Endothelial cell of umbilical vein (primary cell): ENCODE results near the gene COLGALT1.

Experiments
- EZH2 ChIP-seq: IDR thresholded peaks from 2 replicates; pipeline ENCODE4 v1.6.1; 2012; ENCODE audit warnings: borderline replicate concordance, low read depth, mild to moderate bottlenecking, moderate library complexity, low read length, inconsistent platforms; ENCODE audit not compliant: severe bottlenecking
- POLR2A ChIP-seq: IDR thresholded peaks from 2 replicates; pipeline ENCODE4 v1.6.1; 2012; ENCODE audit warnings: low read depth, mild to moderate bottlenecking, control low read depth, low read length
- TF ChIP-seq, protein P1 (sequence below), 2 donors: IDR thresholded peaks; 1 replicate in 1 of 2; 2 replicates in 1 of 2; pipeline ENCODE4 v1.5.1; 2011; ENCODE audit warnings: low read length in 2 of 2, mild to moderate bottlenecking in 2 of 2, moderate library complexity in 2 of 2, control low read depth in 1 of 2, inconsistent platforms in 1 of 2, low read depth in 1 of 2; ENCODE audit not compliant: insufficient read depth in 1 of 2; ENCODE audit errors: extremely low read depth in 1 of 2
- TF ChIP-seq, protein P2 (sequence below): IDR thresholded peaks from 2 replicates; pipeline ENCODE4 v1.6.1; 2011; ENCODE audit not compliant: insufficient read depth, insufficient read length

DNA sequence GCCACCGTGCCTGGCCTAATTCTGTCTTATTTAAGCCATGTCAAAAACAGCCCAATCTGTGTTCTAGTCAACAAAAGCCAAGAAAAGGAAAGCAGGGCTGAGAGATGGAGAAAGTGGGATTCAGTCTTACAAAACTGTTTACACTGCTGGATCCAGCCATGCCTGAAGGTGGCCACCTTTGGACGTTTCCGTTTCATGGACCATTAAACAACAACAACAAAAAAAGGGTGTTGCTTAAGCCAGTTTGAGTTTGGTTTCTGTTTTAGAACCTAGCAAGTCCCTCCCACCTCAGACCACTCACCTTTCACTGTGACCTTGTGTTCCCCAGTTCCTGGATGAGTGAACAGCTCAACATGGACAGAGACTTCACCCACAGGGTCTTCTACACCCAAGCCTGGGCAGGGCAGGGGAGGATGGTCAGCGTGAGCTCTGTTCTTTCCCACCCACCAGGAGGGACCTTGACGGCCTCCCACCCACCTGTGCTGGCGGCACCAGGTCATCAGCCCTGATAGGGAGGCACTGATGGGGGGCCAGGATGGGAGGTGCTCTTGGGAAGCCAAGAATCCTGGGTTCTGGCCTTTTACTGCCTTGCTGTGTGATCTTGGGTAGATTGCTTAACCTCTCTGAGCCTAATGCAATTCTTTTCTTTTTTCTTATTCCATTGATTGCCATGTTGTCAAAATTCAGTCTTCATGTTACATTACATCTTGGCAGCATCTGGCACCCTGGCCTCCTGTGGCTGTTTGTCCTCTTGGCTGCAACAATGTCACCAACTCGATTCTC lies 56.2 kb downstream of the COLGALT1 start:
- TF ChIP-seq POLR2A = no peak
- TF ChIP-seq, protein P1, sequence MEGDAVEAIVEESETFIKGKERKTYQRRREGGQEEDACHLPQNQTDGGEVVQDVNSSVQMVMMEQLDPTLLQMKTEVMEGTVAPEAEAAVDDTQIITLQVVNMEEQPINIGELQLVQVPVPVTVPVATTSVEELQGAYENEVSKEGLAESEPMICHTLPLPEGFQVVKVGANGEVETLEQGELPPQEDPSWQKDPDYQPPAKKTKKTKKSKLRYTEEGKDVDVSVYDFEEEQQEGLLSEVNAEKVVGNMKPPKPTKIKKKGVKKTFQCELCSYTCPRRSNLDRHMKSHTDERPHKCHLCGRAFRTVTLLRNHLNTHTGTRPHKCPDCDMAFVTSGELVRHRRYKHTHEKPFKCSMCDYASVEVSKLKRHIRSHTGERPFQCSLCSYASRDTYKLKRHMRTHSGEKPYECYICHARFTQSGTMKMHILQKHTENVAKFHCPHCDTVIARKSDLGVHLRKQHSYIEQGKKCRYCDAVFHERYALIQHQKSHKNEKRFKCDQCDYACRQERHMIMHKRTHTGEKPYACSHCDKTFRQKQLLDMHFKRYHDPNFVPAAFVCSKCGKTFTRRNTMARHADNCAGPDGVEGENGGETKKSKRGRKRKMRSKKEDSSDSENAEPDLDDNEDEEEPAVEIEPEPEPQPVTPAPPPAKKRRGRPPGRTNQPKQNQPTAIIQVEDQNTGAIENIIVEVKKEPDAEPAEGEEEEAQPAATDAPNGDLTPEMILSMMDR (IDR thresholded peaks at IDR 0.05; ENCODE audit: extremely low read depth in 1 of 2, insufficient read depth in 1 of 2, low read depth in 1 of 2, low read length in 2 of 2) = no peak
- no peak for TF ChIP-seq EZH2
- TF ChIP-seq, protein P2, sequence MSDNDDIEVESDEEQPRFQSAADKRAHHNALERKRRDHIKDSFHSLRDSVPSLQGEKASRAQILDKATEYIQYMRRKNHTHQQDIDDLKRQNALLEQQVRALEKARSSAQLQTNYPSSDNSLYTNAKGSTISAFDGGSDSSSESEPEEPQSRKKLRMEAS = no peak
